H1 (cell line): ENCODE results near the gene DIP2B. TPM values are rescaled to one million over a fixed set of nuclear protein-coding genes. Genes with fewer than 3 reads are reported as not detected.

ENCODE experiments used
- PHF8 ChIP-seq: fragments of 200-600 bp; sonication (generic); conservative IDR thresholded peaks from 2 replicates; pipeline ENCODE4 v1.7.1; 2012; ENCODE audit warnings: low read depth, mild to moderate bottlenecking, inconsistent platforms, low read length, moderate library complexity
- POLR2A ChIP-seq, 2 experiments: IDR thresholded peaks; 1 replicate in 1 of 2; 2 replicates in 1 of 2; pipeline ENCODE4 v1.6.1; 2011; ENCODE audit warnings: low read depth in 2 of 2, low read length in 2 of 2, mild to moderate bottlenecking in 2 of 2; ENCODE audit errors: control extremely low read depth in 1 of 2
- SP4 ChIP-seq: IDR thresholded peaks from 2 replicates; pipeline ENCODE4 v1.6.1; 2012; ENCODE audit warnings: low read length, inconsistent platforms
- polyA plus RNA-seq, 7 experiments: library from polyadenylated mRNA; depleted of rRNA in 3 of 7; stranded (reverse) in 5 of 7; unstranded in 2 of 7; fragments of >200 nt in 5 of 7; fragments of 200-250 nt in 2 of 7; gene quantifications; 1 replicate in 5 of 7; 2 replicates in 1 of 7; 4 replicates in 1 of 7; pipeline versions ENCODE4 v1.2.1 to v1.2.3, GENCODE V29; 2011 to 2013; ENCODE audit warnings: missing spikeins in 2 of 7, mixed read lengths in 2 of 7
- total RNA-seq: library from RNA; stranded (reverse); fragmentation: NEBNext Ultra II Directional; extraction: Animal tissue kit (Norgen Biotek cat#: 25700); gene quantifications from 2 replicates; pipeline ENCODE4 v1.2.1, GENCODE V29; 2021

DIP2B gene
- total and polyA plus RNA-seq, 2 of the 8 experiments (the other 6 are each of a cell fraction or from before 2014, with no cell fraction given) = 11.1 to 29.6 TPM

DNA sequence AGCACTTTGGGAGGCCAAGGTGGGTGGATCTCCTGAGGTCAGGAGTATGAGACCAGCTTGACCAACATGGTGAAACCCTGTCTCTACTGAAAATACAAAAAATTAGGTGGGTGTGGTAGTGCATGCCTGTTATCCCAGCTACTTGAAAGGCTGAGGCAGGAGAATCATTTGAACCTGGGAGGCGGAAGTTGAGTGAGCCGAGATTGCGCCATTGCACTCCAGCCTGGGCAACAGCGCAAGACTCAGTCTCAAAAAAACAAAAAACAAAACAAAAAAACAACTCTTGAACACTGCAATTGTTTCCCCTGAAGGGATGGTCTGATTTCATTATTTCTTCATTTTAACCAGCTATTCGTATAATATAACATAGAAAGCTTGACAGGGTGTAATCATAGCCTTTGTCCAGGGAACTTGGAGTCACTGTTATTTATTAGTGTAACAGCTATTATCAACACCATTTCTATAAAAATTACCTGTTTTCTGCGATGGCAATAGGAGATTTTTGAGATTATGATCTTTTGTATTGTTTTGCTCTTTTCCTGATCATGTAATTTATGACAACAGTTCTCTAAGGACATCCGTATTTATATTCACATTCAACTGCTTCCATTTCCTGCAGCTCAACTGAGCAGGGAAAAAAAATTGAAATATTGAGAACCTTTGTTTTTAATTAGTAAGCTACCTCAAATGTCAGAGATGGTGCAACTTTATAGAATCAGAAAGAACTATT, 94.7 kb downstream of the DIP2B start (continued):
- TF ChIP-seq SP4 (no peak), PHF8 (no peak), POLR2A (IDR thresholded peaks at IDR 0.05; ENCODE audit: control extremely low read depth in 1 of 2, low read depth in 2 of 2, low read length in 2 of 2) (no peak)
- TF ChIP-seq, all 59 proteins: peak for 0
